ENCODE data around the gene WDR38. TPM values are rescaled to one million over a fixed set of nuclear protein-coding genes. Genes with fewer than 3 reads are reported as not detected.

WDR38 gene
- total RNA-seq, 1 experiment from 2014 or later, result 0.12 TPM

DNA sequence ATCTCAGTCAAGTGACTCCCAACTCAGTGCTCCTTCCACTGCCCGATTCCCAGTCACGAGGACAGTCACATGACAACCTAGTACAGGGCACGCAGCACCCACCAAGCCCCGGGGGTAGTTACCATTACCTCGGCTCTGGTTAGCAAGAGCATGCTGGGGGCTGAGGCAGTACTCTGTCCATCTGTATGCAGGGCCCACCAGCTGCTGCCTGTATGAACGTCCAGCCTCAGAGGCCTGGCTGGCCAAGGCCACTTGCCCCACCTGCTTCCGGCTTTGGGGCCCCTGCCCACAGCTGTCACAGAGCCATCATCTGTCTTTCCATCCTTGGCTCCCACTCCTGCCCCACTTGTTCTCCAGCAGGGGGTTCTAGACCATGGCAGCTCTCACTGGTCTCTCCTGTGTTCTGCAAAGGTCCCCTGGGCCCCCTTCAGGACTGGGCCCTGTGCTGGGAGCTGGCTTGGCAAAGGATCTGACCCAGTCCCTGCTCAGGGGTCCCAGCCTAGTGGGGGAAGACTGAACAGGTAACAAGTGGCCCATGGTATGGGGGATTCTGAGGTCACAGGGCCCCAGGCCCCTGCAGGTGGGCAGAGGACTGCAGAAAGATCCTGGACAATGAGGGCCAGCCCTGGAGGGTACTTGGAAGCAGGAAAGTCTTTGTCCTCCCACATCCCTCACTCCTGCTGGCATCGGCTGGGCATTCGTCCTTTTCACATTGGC is 5.2 kb downstream of the WDR38 start:
- no peak for DNase-seq (ENCODE audit: low read depth)

DNA sequence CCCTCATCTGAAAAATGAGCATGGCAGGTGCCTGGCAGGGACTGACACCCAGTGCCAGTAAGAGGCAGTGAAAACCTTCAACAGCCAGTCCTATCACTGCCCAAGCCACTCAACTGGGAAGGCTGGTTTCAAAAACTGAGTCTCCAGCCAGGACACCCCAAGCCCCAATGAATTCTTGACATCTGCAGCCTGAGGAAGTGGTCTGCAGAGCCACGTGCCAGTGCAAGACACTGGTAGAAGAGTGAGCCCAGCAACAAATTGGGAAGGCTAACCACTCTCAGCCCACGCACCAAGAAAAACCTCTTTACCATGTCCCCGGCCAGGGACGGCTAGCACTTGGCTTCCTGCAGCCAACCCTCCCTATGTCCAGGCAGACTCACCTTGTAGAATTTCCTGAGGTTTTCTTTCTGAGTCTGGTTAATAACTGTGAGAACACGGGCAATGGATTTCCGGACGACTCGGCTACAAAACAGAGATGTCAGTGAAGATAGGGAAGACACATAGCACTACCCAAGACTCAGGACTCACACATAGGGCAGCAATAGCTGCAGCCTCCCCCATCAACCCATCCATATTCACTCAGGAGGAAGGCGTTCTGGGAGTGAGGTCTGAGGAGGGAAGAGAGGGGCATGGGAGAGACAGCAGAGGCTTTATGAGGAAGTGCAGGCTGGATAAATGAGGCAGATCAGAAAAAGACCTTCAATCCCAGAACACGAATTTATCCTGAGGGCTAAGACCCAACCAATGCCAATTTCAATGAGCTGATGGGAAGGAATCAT is 6.7 kb downstream of the WDR38 start:
- no peak for DNase-seq (ENCODE audit: low read depth)

DNA sequence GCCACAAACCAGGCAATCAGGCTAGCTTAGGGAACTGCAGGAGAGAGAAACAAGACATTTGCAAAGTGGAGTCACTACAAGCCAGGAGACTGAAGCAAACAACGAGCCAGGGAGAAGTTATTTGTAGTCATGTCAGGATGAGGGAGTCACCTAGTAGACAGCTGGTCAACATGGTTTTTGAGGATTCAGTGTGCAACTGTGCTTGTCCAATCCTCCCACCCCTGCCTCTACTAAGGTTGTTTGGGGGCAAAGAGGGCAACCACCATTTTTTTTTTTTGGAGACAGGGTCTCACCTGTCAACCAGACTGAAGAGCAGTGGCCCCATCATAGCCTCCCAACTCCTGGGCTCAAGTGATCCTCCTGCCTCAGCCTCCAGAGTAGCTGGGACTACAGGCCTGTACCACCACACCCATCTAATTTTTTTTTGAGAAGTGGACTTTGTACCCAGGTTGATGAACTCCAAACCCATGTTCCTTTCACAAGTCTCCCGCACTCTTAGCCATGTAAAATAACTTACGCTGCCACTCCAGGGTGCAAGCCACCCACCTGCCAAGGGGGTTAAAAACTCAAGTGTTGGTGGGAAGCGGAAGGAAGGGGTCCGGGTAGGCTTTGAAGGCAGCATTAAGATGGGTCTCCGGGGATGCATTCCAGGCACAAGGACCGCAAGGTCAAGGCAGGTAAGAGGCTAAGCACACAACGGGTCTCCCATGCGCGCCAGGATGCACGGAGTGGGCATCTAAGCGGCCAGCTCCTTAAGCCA is 7.5 kb downstream of the WDR38 start:
- DNase-seq (ENCODE audit: low read depth), result no peak

DNA sequence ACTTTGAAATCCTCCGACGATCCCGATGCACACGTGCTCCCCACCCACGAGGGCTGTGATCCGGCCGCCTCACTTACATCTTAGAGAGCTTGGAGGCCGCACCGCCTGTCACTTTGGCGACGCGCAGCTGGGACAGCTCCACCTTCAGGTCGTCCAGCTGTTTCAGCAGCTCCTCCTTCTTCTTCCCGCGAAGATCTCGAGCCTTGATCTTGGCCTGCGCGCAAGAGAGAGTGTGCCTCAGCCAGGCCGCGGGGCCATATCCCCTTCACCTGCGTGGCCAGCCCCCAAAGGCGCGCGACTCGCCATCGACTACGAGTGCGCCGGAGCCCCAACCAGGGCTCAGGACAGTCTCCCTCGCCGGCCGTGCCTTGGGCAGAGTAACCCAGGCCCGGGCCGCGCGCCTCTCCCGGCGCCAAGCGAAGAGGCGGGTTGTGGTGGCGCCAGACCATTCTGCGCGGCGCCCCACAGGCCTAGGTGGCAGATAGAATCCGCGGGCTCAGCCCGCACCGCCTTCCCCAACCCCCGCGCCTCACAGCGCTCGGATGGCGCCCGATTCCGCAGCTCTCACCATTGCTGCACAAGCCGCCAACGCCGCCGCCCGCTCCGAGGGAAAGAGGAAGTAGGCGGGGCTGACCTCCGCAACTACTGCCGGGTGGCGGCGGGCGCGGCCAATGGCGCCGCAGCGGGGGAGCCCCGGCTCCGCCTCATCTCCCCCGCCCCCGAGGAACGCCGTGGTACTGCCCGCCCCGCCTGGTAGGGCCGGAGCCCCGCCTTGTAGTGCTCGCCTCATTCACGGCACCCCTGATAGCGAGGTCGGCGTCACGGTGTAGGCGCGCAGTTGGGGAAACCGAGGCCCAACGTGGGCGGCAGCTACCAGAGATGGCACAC is 8.3 kb downstream of the WDR38 start, which contains the start of the genes ARPC5L and RPL35:
TSS of gene ARPC5L (plus strand) at position 789 of the 888 bp plus-strand sequence. CDS start 7,161 bp downstream, outside the sequence.
TSS of gene RPL35 (minus strand) at position 616 of the 888 bp plus-strand sequence. CDS start at position 571, 45 bp downstream.
- DNase-seq (ENCODE audit: low read depth), result peak; percentile 91

DNA sequence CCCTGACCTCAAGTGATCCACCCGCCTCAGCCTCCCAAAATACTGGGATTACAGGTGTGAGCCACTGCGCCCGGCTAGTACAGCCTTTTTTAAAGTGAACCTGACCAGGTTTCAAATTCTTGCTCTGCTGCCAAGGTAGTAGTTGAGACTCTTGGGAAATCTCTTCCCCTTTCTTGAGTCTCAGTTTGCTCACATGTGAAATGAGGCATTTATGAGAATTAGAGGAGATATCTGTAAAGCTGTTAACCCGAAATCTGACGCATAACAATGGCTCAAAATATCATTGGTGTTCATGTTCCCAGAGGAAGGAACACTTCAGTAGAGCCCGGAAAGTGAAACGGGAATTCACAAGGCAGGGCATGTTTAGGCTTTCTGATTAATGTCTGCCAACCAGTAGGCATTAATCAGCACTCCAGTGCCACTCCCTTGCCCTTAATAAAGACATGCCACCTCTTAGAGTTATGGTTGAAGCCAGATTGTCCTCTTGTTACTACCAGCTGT is 10.2 kb downstream of the WDR38 start:
- no peak for DNase-seq (ENCODE audit: low read depth)

DNA sequence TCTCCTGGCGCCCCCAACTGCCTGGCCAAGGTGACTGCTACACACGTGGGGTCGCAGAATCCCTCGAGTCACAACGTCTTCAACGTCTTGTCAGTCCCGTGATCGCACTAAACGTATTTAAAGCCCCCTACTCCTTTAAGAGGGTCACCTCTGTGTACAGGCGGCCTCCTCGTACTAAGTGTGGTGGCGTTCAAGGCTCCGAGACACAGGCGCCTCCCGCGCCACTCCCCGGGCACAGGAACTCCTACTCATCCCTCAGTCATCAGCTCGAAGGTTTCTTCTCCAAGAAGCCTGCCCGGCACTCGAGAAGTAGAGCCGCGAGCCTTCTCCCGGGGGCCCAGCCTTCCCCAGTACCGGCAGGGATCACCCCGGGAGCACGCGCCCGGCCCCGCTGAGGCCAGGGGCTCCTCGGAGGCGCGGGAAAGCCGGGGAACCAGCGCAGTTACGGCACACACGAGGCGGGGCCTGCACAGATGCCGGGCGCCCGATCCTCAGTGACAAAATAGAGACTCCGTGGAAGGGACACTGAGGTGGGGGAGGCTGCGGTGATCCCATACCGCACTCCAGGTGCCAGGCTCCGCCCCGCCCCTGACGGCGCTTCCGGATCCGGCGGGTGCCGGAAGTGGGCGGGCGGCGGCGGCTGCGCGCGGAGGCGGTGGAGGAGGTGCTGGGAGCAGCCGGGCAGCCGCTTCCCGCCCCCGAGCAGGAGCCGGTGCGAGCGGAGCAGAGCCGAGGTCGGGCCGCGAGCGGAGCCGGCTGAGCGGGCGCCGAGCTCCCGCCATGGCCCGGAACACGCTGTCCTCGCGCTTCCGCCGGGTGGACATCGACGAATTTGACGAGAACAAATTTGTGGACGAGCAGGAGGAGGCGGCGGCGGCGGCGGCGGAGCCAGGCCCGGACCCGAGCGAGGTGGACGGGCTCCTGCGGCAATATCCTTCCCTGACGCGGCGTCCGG is 15.5 kb downstream of the WDR38 start:
- peak; percentile 80 for DNase-seq (ENCODE audit: low read depth)

DNA sequence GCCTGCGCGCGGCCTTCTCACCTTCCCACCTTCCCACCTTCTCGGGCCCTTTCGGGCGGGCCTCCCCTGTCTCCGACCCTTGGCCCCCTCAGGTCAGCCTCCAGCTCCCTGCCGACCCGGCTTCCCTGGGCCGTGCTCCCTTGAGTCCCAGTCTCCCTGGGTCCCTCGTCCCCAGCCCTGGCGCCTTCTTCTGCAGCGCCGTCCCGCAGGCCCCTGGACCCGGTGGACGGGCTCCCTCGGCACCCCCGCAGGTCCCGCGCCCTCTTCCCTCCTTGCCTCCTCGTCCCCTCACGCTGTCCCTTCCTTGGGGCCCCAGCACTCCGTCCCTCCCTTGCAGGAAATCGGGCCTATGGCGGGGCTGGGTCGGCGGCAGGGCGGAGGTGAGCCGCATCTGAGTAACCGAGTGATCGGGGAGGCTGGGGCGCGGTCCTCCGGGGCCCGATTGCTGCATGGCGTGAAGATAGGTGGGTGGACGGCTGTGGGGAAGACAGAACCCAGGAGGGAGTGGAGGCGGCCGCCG is 16.3 kb downstream of the WDR38 start:
- DNase-seq (ENCODE audit: low read depth), result no peak

DNA sequence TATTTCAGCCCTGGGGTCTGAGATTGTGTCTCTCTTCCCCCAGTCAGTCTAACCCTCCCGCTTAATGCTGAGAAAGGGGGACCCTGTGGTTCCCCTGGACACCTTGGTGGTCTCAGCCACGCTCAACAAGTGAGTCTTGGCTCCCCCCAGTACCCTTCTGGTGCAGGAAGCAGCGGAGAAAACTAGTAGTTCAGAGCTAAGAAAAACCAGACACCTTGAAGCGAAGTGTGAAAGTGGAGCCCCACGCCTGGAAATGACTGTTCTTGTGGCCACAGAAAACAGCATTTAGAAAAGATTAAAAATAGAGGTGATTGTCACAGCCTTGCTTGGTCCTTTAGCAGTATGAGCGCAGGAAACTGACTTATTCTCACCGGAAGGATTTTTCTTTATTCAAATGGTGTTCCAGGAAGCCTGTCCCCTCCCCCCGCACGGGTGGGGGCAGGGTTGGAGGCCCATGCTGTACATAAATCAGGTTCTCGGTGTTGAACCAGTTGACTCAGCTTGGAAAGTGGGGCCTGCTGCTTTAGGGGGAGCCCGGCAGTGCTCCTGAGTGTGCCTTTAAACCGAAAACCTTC is 16.8 kb downstream of the WDR38 start:
- DNase-seq (ENCODE audit: low read depth), result peak; percentile 29

DNA sequence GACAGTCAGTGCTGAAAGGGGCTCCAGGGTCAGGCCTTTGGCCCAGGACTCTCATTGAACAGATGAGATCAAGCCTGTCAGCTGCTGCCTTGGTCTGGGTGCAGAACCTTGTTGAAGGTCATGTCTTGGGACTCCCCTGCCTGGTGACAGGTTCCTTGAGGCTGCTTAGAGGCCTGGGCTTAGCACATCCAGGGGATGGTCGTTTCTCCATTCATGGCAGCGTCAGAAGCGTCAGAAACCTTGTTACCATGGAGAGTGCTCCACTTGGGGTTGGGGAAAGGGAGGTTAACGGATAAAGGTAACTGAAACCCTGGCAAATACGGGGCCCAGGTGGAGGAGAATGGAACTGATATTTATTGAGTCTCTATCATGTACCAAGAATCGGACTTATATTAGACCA is 17.5 kb downstream of the WDR38 start:
- no peak for DNase-seq (ENCODE audit: low read depth)

DNA sequence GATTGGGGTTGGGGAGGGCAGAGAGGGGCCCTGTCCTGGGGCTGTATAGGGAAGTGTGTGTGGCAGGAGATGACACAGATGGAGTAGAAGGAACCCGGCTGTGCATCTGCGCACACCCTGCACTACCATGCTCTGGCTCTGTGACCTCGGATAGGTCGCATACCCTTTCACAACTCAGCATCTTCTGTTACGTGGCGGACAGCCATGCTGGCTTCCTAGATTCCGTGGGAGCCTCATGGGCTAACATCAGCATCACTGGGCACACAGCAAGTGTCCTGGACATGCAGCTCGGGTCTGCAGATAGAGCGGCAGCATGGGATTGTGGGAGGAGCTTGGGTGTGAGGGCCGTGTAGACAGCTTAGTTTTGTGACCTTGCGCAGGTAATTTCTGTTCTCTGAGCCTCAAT is 17.9 kb downstream of the WDR38 start:
- DNase-seq (ENCODE audit: low read depth), result no peak

DNA sequence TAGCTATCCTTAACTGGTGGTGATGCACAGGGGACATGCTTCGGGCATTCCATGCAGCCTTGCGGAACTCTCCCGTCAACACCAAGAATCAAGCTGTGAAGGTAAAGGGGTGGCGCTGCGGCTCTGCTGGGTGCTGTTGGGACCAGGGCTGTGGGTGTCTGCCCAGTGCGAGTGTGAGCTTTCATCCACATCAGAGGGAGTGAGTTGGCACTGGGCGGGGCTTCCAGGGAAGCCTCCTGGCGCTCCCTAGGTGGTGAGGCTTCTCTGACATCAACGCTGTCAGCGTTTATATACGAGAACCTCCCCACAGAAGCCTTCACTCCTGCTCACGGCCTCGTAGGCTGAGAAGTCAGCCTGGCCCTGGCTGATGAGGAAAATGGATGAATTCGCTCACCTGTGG is 20.4 kb downstream of the WDR38 start:
- DNase-seq (ENCODE audit: low read depth), result no peak

DNA sequence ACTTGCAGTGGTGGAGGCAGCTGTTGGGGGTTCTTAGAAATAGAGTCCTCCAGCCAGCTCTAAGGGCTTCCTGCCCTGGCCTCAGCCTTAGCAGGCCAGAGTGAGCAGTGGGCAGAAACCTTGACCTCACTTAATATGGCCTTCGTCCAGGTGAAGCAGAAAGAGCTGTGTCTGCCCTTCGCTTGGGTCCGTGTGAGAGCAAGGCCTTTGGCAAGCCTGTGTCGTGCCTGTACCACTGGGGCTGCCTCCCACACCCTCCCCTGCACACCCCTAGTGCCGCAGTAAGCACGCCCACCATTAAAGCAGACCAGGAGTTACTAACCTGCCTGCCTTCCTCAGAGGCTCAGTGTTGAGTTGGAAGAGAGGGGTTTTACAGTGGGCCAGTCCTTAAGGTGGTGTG is 22.2 kb downstream of the WDR38 start:
- DNase-seq (ENCODE audit: low read depth), result no peak

DNA sequence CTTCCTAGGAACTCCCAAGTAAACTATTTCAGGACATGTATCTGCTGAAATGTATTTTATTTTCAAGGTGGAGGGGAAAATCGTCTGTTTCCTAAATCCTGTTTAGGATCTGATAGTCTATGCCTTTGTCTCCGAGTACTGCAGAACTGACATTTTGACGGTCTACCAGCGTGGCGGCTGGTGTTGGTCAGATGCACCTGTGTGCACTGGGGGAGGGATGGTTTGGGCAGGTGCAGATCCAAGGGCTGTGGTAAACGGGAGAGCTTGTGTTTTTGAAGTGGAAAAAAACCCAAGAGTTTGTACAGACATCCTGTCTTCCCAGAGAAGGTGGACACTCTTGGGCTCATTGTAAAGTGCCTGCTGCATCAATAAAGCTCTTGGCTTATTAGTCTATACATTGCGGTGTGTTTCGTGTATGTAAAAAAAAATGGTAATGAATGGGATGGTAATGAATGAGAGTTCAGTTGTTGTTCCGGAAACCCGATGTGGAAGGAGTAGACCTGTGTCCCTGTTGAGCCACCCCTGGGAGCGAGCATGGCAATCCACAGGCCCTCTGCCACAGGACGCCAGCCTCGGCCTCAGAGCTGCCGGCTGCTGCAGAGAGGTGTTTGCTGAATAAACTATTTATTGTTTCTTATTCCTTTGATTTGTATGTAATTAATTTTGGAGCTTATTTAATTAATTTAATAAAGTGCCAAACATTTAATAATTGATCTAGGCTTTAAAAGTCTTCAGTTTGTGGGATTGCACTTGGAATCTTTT is 23.9 kb downstream of the WDR38 start:
- no peak for DNase-seq (ENCODE audit: low read depth)

DNA sequence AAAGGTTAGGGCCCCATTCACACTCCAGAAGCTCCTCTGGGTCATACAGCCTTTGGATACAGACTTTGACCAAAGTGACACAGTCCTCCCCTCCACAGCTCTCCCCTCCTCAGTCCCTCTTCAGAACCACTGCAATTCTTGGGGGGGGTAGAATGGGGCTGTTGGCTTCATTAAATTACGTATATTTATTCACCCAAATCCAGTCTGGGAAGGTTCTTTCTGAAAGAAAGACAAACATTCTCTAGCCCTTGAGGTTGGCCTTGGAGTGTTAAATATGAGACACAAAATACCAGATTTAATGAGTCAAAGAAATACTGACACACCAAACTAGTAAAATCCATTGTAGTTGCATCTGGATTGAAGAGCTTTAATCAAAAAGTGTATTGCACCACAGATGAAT is 24.8 kb downstream of the WDR38 start:
- DNase-seq (ENCODE audit: low read depth), result no peak

DNA sequence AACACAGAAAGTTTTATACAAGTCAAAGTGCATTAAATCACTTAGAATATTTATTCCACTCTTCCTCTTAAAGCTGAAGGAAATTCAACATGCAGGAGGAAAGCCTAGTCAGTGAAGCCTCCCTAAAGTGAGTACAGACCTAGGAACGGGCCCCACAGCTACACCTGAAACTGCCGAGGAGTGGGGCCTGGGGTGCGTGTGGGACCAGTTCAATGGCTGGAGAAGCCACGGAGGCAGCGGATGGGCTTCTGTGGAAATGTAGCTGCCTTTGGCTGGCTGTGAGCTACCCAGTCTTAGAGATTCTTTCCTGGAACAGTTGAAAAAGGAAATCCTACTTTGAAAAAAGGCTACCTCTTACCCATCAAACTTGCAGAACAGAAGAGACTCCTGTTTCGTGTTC is 25.3 kb downstream of the WDR38 start:
- DNase-seq (ENCODE audit: low read depth), result no peak

DNA sequence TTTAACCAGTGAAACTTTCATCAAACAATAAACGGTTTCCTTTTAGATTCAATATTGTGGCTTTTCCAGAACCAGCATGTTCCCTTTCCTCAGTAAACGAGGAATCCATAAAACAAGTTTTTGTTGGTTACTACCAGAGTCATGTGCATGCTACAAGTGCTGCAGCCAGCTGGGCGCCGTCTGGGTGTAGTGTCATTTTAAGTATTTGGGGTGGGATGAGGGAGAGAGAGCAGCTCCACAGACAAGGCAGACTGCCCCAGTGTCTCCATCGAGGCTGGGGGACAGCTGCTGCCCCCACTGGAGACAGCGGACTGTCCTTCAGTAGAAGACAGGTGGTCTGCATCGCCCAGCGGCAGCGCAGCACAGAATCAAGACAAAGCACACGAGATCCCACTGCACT is 26.0 kb downstream of the WDR38 start:
- DNase-seq (ENCODE audit: low read depth), result no peak

DNA sequence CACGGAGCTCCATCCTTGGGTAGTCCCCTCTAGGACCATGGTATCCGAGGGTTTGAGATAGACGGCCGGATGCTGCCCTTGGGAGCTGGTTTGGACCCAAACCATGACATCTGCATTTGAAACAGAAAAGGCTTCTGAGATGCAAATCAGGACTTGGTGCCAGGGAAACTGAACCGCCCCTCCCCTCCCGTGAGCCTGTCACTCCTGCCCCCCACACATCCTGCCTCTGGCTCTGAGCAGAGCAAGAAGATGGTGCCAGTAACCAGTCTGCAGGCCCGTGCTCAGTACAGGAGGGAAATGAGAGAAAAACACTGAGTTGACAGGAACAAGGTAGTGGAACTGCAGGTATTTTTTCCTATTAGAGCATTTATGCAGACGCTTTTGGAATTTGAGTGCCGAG is 27.2 kb downstream of the WDR38 start:
- no peak for DNase-seq (ENCODE audit: low read depth)

DNA sequence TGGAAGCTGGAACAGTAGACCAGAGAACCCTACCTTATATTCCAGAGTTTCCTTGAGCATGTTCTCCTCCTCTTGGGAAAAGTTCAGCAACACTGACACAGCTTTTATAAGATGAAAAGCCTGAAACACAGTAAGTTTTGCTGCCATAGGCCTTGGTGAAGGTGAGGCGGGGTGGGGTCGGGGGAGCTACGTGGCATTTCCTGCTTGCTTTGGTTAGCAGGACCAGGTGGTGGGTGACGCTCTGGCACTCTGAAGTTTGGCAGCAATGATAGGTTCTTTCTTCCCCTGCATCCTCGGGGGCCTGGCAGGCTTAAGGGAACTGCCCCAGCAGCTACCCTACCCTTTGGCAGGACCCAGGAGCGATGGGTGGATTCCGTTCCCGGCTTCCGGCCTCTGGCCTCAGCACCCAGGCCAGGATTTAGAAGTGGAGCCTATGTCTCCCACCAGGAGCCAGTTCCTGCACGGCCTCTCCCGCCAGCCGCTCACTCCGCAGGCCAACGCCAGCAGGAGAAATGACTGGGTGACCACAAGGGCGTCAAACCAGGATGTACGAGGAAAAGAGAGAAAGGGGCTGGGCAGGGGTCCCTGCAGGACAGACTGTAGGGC is 28.0 kb downstream of the WDR38 start:
- no peak for DNase-seq (ENCODE audit: low read depth)
